H1 (cell line): ENCODE data around the gene MCC. TPM values are rescaled to one million over a fixed set of nuclear protein-coding genes. Genes with fewer than 3 reads are reported as not detected.

Source experiments
- CTCF ChIA-PET: fragments of 300-600 bp; sonication (Branson Sonifier 250); formaldehyde crosslinking; loops from one replicate; lab custom pipeline; 2021; ENCODE audit not compliant: partially characterized antibody; lab: Charles Lee
- POLR2A ChIA-PET: fragments of 300-600 bp; sonication (Branson Sonifier 250); formaldehyde crosslinking; loops from one replicate; lab custom pipeline; 2021; ENCODE audit warnings: inconsistent platforms; ENCODE audit not compliant: partially characterized antibody; lab: Charles Lee
- DNase-seq, 2 experiments: peaks; one replicate each; pipeline versions ENCODE4 v3.0.0 to v3.0.0-alpha.2; 2010 to 2022; ENCODE audit warnings: low spot score in 2 of 2, low read depth in 1 of 2, mixed read lengths in 1 of 2
- FAIRE-seq: peaks from 2 replicates; lab custom pipeline; 2011; peaks lifted over from hg19 to GRCh38; lab: Jason Lieb, UNC
- H2AFZ ChIP-seq: 2 replicates; pipeline ENCODE4 v1.8.1; 2012; ENCODE audit warnings: low read length, inconsistent platforms
- H2AK5ac ChIP-seq: 2 replicates; pipeline ENCODE4 v1.6.1; 2013; ENCODE audit warnings: low read depth, low read length
- H2BK120ac ChIP-seq: replicated peaks from 2 replicates; pipeline ENCODE3; 2013; ENCODE audit warnings: low read depth, low read length, inconsistent platforms
- H2BK12ac ChIP-seq: 2 replicates; pipeline ENCODE4 v1.6.1; 2013; ENCODE audit warnings: low read depth, low read length
- H2BK15ac ChIP-seq: 2 replicates; pipeline ENCODE4 v1.6.1; 2013; ENCODE audit warnings: low read length
- H2BK20ac ChIP-seq: 2 replicates; pipeline ENCODE4 v1.6.1; 2013; ENCODE audit warnings: low read length
- H2BK5ac ChIP-seq: 2 replicates; pipeline ENCODE4 v1.6.1; 2013; ENCODE audit warnings: low read depth, low read length
- H3K14ac ChIP-seq: 2 replicates; pipeline ENCODE4 v1.6.1; 2013; ENCODE audit warnings: inconsistent platforms; ENCODE audit not compliant: insufficient read length
- H3K18ac ChIP-seq: 2 replicates; pipeline ENCODE4 v1.6.1; 2013; ENCODE audit warnings: low read length; ENCODE audit errors: extremely low read depth
- H3K23ac ChIP-seq: 2 replicates; pipeline ENCODE4 v1.6.1; 2013; ENCODE audit warnings: inconsistent platforms; ENCODE audit not compliant: insufficient read length
- H3K23me2 ChIP-seq: 2 replicates; pipeline ENCODE4 v1.6.1; 2013; ENCODE audit warnings: low read depth, low read length
- H3K27ac ChIP-seq: 2 replicates; pipeline ENCODE4 v1.6.1; 2011; ENCODE audit warnings: low read depth, low read length, inconsistent platforms
- H3K27me3 ChIP-seq, 4 experiments: replicated peaks in 1 of 4; 1 replicate in 1 of 4; 2 replicates in 3 of 4; pipeline versions ENCODE4 v1.6.1 to v1.8.1; 2011 to 2013; ENCODE audit warnings: low read length in 3 of 4, mild to moderate bottlenecking in 3 of 4, inconsistent platforms in 2 of 4, mixed read lengths in 2 of 4, moderate library complexity in 1 of 4; ENCODE audit not compliant: control insufficient read depth in 3 of 4, insufficient read depth in 3 of 4; ENCODE audit errors: extremely low read depth in 1 of 4
- H3K36me3 ChIP-seq, 4 experiments: 2 replicates each; pipeline versions ENCODE4 v1.6.1 to v1.8.1; 2011 to 2013; ENCODE audit warnings: mild to moderate bottlenecking in 4 of 4, low read length in 3 of 4, moderate library complexity in 2 of 4, control low read depth in 1 of 4, inconsistent platforms in 1 of 4; ENCODE audit not compliant: insufficient read depth in 4 of 4, control insufficient read depth in 2 of 4
- H3K4ac ChIP-seq: replicated peaks from 2 replicates; pipeline ENCODE3; 2013; ENCODE audit warnings: low read length, low read depth, mixed read lengths, inconsistent platforms; ENCODE audit not compliant: insufficient read length
- H3K4me1 ChIP-seq, 4 experiments: replicated peaks in 1 of 4; 1 replicate in 1 of 4; 2 replicates in 3 of 4; pipeline versions ENCODE4 v1.6.1 to v1.8.1; 2011 to 2013; ENCODE audit warnings: low read length in 3 of 4, inconsistent platforms in 2 of 4, mixed read lengths in 1 of 4; ENCODE audit not compliant: insufficient read depth in 4 of 4, control insufficient read depth in 3 of 4
- H3K4me2 ChIP-seq, 2 experiments: 2 replicates each; pipeline versions ENCODE4 v1.6.1 to v1.8.1; 2011 to 2013; ENCODE audit warnings: low read depth in 2 of 2, low read length in 2 of 2, control low read depth in 1 of 2, inconsistent platforms in 1 of 2, mild to moderate bottlenecking in 1 of 2; ENCODE audit not compliant: insufficient read depth in 1 of 2
- H3K4me3 ChIP-seq, 4 experiments: fragments of 200-600, 300-600 bp in 1 of 4; sonication (generic), shearing (Covaris generic), sonication (Bioruptor Twin) in 1 of 4; 2 replicates each; pipeline versions ENCODE4 v1.5.1 to v1.8.1; 2011 to 2016; ENCODE audit warnings: low read length in 4 of 4, low read depth in 3 of 4, control low read depth in 2 of 4, inconsistent platforms in 2 of 4, mild to moderate bottlenecking in 2 of 4, mixed read lengths in 1 of 4, moderate library complexity in 1 of 4; ENCODE audit not compliant: insufficient read depth in 2 of 4; ENCODE audit errors: extremely low read depth in 1 of 4
- H3K56ac ChIP-seq: replicated peaks from 2 replicates; pipeline ENCODE3; 2013; ENCODE audit warnings: low read depth, mild to moderate bottlenecking, mixed read lengths, low read length, inconsistent platforms; ENCODE audit not compliant: insufficient read length
- H3K79me1 ChIP-seq: 2 replicates; pipeline ENCODE4 v1.6.1; 2013; ENCODE audit warnings: low read depth, low read length, control low read depth
- H3K79me2 ChIP-seq, 2 experiments: 2 replicates each; pipeline versions ENCODE4 v1.6.1 to v1.8.1; 2012 to 2013; ENCODE audit warnings: low read length in 2 of 2, mild to moderate bottlenecking in 2 of 2, inconsistent platforms in 1 of 2; ENCODE audit not compliant: insufficient read depth in 2 of 2, control insufficient read depth in 1 of 2
- H3K9ac ChIP-seq, 4 experiments: replicated peaks in 1 of 4; 1 replicate in 1 of 4; 2 replicates in 3 of 4; pipeline versions ENCODE4 v1.6.1 to v1.8.1; 2011 to 2013; ENCODE audit warnings: low read depth in 3 of 4, low read length in 3 of 4, control low read depth in 2 of 4, mild to moderate bottlenecking in 2 of 4, moderate library complexity in 2 of 4, inconsistent platforms in 1 of 4; ENCODE audit errors: extremely low read depth in 1 of 4
- H3K9me3 ChIP-seq, 2 experiments: 2 replicates each; pipeline versions ENCODE4 v1.6.1 to v1.8.1; 2012 to 2013; ENCODE audit warnings: mild to moderate bottlenecking in 2 of 2, moderate library complexity in 2 of 2, control low read depth in 1 of 2, inconsistent platforms in 1 of 2, low read depth in 1 of 2, low read length in 1 of 2, mixed read lengths in 1 of 2; ENCODE audit not compliant: insufficient read depth in 2 of 2
- H4K20me1 ChIP-seq, 2 experiments: replicated peaks in 1 of 2; 2 replicates each; pipeline versions ENCODE3 to v1.8.1; 2011 to 2013; ENCODE audit warnings: inconsistent platforms in 2 of 2, low read length in 2 of 2, mild to moderate bottlenecking in 1 of 2; ENCODE audit not compliant: insufficient read depth in 2 of 2, control insufficient read depth in 1 of 2
- H4K5ac ChIP-seq: 2 replicates; pipeline ENCODE4 v1.6.1; 2013; ENCODE audit warnings: low read length, low read depth, mixed read lengths, inconsistent platforms; ENCODE audit not compliant: insufficient read length
- H4K8ac ChIP-seq: 2 replicates; pipeline ENCODE4 v1.8.0; 2013; ENCODE audit warnings: mild to moderate bottlenecking, moderate library complexity, low read length, inconsistent platforms; ENCODE audit not compliant: insufficient read depth; ENCODE audit errors: extremely low read depth
- H4K91ac ChIP-seq: replicated peaks from 2 replicates; pipeline ENCODE3; 2013; ENCODE audit warnings: low read length, mixed read lengths, inconsistent platforms; ENCODE audit not compliant: insufficient read length
- BACH1 ChIP-seq: IDR thresholded peaks from 2 replicates; pipeline ENCODE4 v1.6.1; 2012; ENCODE audit warnings: low read length, improper control_type of control experiment
- GABPA ChIP-seq: IDR thresholded peaks from 2 replicates; pipeline ENCODE4 v1.6.1; 2011; ENCODE audit warnings: mild to moderate bottlenecking, low read length, moderate library complexity, borderline replicate concordance; ENCODE audit not compliant: insufficient read depth
- JUN ChIP-seq: IDR thresholded peaks from 2 replicates; pipeline ENCODE4 v1.6.1; 2011; ENCODE audit warnings: low read depth, mild to moderate bottlenecking, improper control_type of control experiment, low read length
- SP1 ChIP-seq: IDR thresholded peaks from 2 replicates; pipeline ENCODE4 v1.6.1; 2011; ENCODE audit warnings: low read depth, low read length
- WGBS, 2 experiments: shearing (Covaris generic) in 1 of 2; methylation state at CpG; one replicate each; pipeline versions ENCODE4 v1.1.6 to v1.1.7; 2013 to 2015; ENCODE audit warnings: low lambda C conversion rate in 2 of 2, mixed read lengths in 2 of 2, inconsistent platforms in 1 of 2, low coverage in 1 of 2, missing lambda C conversion rate in 1 of 2; ENCODE audit not compliant: insufficient replicate concordance in 2 of 2, insufficient coverage in 1 of 2, insufficient read length in 1 of 2; ENCODE audit errors: extremely low coverage in 1 of 2, missing lambda C conversion rate in 1 of 2; 5-methylcytosine and 5-hydroxymethylcytosine counted together
- polyA plus RNA-seq, 7 experiments: library from polyadenylated mRNA; depleted of rRNA in 3 of 7; stranded (reverse) in 5 of 7; unstranded in 2 of 7; fragments of >200 nt in 5 of 7; fragments of 200-250 nt in 2 of 7; gene quantifications; 1 replicate in 5 of 7; 2 replicates in 1 of 7; 4 replicates in 1 of 7; pipeline versions ENCODE4 v1.2.1 to v1.2.3, GENCODE V29; 2011 to 2013; ENCODE audit warnings: missing spikeins in 2 of 7, mixed read lengths in 2 of 7
- total RNA-seq: library from RNA; stranded (reverse); fragmentation: NEBNext Ultra II Directional; extraction: Animal tissue kit (Norgen Biotek cat#: 25700); gene quantifications from 2 replicates; pipeline ENCODE4 v1.2.1, GENCODE V29; 2021
- TF ChIP-seq, protein P1 (sequence below): IDR thresholded peaks from 2 replicates; pipeline ENCODE4 v1.6.1; 2012; ENCODE audit warnings: inconsistent platforms

The MCC gene
- total and polyA plus RNA-seq, 2 of the 8 experiments (the other 6 are each of a cell fraction or from before 2014, with no cell fraction given), result 2.6 to 18.3 TPM

DNA sequence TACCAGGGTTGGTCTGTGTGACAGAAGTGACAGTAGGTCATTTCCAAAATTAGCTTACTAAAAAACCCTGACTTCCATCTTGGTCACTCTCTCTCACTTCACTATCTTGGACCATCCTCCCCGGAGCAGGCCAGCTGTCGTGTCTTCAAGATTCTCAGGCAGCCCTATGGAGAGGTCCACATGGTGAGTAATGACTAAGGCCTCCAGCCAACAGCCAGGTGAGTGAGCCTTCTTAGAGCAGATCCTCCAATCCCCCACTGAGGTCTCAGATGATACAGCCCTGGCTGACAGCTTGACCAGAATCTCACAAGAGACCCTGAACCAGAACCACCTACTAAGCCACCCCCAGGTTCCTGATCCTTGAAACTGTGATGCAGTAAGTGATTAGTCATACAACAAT is 419.7 kb downstream of the MCC start:
- Histone ChIP-seq H2BK12ac (peak overlapping the region; percentile 41; the same call in 1 of the 2 replicates), H2AK5ac (peak overlapping the region; percentile 70; the same call in 1 of the 2 replicates), H4K5ac (no peak overlapping the region), H2BK5ac (no peak overlapping the region), H3K23ac (no peak overlapping the region), H4K8ac (no peak overlapping the region), H2BK20ac (peak overlapping the region; percentile 64; the same call in 1 of the 2 replicates), H3K79me1 (no peaks in the 10 kb centered on the region; the same call in 1 of the 2 replicates), H3K27me3 (no peaks in the 10 kb centered on the region), H2BK15ac (no peak overlapping the region; the same call in 1 of the 2 replicates), H3K56ac (no peak overlapping the region), H4K20me1 (no peaks in the 10 kb centered on the region), H2BK120ac (no peak overlapping the region), H3K23me2 (no peaks in the 10 kb centered on the region), H3K4ac (no peak overlapping the region), H2AFZ (no peak overlapping the region), H3K14ac (no peak overlapping the region), H3K27ac (no peak overlapping the region), H3K79me2 (no peaks in the 10 kb centered on the region), H4K91ac (peak overlapping the region; percentile 59), H3K18ac (no peak overlapping the region), H3K36me3 (peaks cover 0 to 3% (median under 1%) of the 10 kb centered on the region in 4 experiments; a peak in 1 of 8 replicates), H3K4me3 (no peak overlapping the region), H3K9ac (no peak overlapping the region), H3K4me1 (peaks cover 2 to 15% (median 8%) of the 10 kb centered on the region in 4 experiments; a peak in 5 of 7 replicates), H3K4me2 (no peak overlapping the region), H3K9me3 (no peaks in the 10 kb centered on the region)
- no peak for FAIRE-seq
- ChIA-PET CTCF (interaction anchor here (0.8 to 0.9 kb wide), 2 partner anchors 25 to 256 kb away, joined by 3 to 4 read pairs; no protein-coding TSS in a partner anchor), POLR2A (no interaction called here)
- WGBS, 2 experiments, result 96% methylated on average over 2 of the region's 2 CpGs; no CpG with 5 or more reads in 1 of the 2 experiments
- no peak for TF ChIP-seq GABPA
- TF ChIP-seq, protein P1, sequence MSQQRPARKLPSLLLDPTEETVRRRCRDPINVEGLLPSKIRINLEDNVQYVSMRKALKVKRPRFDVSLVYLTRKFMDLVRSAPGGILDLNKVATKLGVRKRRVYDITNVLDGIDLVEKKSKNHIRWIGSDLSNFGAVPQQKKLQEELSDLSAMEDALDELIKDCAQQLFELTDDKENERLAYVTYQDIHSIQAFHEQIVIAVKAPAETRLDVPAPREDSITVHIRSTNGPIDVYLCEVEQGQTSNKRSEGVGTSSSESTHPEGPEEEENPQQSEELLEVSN, result no peak
- no peak for TF ChIP-seq SP1
- no peak for TF ChIP-seq BACH1
- TF ChIP-seq JUN, result no peak
- DNase-seq, result no peak
